Measurements from ENCODE around the gene ITPR1.

DNA sequence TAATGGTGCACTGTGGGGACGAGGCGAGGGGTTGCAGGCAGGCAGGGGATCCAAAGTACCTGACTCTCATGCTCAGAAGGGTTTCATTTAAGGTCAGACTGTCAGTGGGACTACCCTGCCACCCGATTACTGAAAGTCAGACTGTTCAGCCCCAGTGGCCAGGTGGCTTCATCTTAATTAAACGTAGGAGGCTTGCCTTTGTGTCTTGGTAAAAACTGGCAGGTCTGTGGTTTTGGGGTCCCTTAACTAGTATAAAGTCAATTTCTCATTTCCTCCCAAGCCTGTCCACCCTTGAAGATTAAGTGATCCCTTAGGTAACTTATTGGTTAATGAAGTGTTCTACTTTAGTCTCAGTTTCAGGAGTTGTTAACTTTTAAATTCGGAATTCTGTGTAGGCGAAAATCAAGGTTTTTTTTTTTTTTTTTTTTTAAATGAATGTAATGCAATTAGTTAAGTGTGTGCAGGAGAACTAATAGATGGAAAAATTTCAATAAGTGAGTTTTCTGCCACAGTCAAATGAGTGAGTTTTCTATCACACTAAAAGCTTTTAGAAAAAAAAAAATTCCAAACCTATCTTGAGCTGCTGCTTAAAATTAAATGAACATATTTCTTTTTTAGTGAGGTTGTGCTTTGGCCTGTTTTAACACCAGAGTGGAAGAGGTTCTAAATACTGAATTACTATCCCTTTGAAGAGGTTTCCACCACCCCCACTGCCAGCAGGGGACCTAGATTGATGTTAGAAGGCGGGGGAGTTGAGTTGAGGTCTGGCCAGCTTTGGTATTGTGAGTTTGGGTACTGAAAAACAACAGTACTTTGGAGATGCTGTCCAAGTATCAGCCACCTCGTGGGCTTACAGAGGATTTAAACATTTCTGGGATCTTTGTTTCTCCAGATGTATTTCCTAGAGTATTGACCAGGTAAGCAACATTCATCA, 15.2 kb downstream of the ITPR1 start:
- no peak for TF ChIP-seq TAF1 (IDR thresholded peaks at IDR 0.05; ENCODE audit: borderline replicate concordance, insufficient read depth, low read length)
- TF ChIP-seq POLR2AphosphoS5 (IDR thresholded peaks at IDR 0.05; ENCODE audit: low read depth, low read length), result no peak
- TF ChIP-seq, protein P1, sequence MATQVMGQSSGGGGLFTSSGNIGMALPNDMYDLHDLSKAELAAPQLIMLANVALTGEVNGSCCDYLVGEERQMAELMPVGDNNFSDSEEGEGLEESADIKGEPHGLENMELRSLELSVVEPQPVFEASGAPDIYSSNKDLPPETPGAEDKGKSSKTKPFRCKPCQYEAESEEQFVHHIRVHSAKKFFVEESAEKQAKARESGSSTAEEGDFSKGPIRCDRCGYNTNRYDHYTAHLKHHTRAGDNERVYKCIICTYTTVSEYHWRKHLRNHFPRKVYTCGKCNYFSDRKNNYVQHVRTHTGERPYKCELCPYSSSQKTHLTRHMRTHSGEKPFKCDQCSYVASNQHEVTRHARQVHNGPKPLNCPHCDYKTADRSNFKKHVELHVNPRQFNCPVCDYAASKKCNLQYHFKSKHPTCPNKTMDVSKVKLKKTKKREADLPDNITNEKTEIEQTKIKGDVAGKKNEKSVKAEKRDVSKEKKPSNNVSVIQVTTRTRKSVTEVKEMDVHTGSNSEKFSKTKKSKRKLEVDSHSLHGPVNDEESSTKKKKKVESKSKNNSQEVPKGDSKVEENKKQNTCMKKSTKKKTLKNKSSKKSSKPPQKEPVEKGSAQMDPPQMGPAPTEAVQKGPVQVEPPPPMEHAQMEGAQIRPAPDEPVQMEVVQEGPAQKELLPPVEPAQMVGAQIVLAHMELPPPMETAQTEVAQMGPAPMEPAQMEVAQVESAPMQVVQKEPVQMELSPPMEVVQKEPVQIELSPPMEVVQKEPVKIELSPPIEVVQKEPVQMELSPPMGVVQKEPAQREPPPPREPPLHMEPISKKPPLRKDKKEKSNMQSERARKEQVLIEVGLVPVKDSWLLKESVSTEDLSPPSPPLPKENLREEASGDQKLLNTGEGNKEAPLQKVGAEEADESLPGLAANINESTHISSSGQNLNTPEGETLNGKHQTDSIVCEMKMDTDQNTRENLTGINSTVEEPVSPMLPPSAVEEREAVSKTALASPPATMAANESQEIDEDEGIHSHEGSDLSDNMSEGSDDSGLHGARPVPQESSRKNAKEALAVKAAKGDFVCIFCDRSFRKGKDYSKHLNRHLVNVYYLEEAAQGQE (IDR thresholded peaks at IDR 0.05; ENCODE audit: insufficient read depth in 1 of 2, low read depth in 2 of 2, low read length in 2 of 2), result no peak
- TF ChIP-seq FOXP2 (optimal IDR thresholded peaks at IDR 0.05; ENCODE audit: borderline replicate concordance, extremely low read depth, extremely low read length, insufficient read depth), result no peak

Measured in PFSK-1 (cell line).